GM18499 (cell line): ENCODE results near the gene TNNI2.

Source experiments
- ATAC-seq: cut with Tn5 transposase; IDR thresholded peaks from one replicate; pipeline ENCODE4 v1.9.1; 2021; ENCODE audit warnings: moderate number of reproducible peaks; ENCODE audit not compliant: insufficient read depth, unreplicated experiment

TNNI2 gene

DNA sequence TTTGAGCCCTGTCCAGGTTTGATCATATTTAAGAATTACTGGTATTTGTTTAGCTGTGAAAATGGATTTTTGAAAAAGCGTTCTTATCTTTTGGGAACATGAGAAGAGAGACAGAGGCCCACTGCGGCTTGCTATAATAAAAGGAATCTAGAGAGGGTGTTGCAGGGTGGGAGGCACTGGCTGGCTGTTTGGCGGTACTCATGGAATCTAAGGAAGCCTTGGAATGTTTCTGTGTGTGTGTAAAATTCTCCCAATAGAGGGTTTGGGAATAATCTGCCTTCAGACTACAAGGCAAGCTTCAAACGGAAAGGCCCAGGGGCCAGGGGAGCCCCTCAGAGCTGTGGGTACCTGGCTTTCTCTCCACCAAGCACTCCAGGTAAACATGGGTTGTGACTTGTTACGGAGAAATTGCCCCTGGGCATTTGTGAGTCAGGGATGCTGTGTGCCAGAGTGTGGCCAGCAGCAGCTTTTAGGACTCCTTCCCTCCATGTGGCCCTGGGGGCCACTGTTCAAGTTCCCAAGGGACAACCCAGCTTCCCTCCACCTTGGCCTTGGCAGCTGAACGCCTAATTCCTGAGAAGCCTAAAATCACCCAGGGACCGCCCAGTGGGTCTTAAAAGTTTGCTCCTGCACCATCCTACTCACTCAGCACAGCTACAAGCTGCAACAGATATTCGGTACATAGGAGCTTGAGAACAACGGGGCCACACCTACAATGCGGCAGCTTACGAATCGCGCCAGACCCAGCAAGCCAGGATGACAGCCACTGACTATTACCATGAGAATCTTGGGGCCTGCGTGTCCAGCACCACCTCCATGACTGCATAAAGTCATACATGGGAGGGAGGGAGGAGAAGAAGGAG lies 18.1 kb upstream of the TNNI2 start:
- no peak for ATAC-seq

DNA sequence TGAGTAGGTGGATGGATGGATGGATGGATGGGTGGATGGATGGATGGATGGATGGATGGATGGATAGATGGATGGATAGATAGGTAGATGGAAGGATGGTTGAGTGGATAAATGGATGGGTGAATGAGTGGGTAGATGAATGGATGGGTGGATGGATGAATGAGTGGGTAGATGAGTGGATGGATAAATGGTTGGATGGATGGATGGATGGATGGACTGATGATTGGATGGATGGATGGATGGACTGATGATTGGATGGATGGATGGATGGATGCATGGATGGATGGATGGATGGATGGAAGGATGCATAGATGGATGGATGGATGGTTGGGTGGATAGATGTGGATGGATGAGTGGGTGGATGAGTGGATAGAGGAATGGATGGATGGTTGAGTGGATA lies 17.2 kb upstream of the TNNI2 start:
- no peak for ATAC-seq

DNA sequence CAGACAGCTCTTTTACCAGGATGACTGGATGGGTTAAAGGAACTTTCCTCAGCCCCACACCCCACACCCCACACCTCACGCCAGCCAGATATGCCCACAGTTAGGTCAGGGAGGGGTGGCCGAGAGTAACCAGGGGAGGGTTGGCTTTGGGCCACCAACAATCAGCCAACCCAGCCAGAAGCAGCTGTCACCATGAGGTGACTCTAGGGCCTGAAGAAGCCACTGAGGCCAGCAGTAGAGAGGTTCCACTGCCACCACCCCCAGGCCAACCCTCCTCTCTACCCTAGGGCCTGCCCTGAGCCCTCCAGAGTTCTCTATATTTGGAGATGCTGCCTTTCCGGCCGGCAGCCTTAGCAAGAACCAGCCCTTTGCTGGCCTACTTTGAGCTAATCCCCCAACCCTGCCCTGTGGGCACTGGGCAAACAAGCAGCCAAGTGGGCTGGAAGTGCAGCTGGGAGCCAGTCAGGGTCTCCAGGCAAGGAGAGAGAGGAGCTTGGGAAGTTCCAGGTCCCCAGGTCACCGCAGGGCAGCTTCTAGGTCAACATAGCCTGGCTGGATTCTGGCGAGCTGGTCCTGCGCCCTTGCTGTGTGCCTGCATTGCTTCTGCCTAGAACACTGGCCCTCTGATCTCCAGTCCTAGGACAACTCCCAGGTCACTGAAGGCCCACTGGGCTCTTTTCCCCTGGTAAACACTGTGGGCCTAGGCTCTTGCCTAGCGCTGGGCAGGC lies 16.0 kb upstream of the TNNI2 start:
- ATAC-seq = no peak

DNA sequence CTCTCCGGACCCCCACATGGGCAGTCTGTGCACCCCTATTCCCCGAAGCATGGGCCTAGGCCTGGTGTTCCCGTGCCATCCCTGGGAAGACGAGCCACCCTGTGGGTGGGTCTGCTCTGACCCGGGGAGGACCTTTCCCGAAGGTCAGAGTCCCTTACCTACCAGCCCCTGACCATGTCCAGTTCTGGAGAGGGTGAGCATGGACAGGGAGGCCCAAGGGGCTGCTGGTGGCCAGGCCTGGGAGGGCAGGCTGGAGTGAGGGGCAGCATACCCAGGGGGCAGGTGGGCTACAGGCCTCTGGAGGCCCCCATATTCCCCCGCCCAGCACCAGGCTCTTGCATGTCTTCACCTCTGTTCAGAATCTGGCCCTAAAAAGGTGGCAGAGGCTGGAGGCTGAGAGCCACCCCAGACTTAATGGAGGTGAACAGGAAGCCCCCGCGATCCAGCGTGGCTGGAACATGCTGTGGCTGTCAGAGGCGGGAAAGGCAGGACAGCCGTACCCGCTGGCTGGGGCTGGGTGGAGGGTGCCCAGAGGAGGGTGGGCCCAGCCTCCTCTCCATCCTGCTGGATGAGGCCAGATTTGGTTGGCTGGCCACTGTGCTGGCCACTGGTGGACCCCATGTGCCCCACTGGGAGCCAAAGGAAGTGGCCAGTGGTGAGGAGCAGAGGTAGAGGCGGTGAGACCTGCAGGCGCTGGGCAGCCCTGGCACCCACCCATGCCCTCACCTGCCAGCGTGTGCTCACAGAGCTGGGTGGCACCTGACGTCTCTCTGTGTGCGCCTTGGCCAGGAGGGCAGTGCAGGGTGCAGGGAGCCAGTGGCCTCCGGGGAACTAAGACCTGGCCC lies 15.2 kb upstream of the TNNI2 start:
- no peak for ATAC-seq

DNA sequence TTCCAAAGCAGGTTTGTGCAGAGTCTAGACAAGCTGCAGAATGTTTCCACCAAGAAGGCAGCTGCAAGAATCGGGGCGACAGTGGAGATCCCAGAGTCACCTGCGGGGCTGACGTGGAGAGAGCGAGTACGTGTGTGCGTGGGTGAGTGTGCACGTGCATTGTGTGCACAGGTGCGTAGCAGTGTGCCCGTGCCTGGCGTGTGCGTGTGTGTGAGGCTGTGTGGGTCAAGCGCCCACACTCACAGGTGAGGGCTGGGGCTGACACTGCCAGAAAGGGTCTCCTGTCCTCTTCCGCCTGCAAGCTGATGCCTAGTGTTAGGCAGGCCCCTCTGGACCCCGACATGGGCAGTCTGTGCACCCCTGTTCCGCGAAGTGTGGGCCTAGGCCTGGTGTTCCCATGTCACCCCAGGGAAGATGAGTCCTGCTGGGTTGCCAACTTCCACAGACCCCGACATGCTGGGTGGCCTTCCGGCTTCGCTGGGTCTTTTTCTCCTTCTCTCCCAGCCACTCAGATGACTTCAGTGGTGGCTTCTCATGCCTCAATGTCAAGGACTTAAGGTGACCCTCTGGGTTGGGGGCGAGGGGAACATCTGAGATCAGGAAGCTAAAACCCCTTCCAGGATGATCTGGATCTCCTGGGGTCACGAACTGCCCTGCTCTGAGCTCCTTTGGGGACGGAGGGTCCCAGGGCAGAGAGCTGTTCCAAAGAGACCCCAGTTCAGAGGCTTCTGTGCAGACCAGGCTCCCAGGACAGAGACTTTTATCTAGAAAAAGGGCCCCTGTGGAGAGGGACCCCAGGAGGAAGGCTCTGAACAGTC lies 14.4 kb upstream of the TNNI2 start:
- ATAC-seq = no peak

DNA sequence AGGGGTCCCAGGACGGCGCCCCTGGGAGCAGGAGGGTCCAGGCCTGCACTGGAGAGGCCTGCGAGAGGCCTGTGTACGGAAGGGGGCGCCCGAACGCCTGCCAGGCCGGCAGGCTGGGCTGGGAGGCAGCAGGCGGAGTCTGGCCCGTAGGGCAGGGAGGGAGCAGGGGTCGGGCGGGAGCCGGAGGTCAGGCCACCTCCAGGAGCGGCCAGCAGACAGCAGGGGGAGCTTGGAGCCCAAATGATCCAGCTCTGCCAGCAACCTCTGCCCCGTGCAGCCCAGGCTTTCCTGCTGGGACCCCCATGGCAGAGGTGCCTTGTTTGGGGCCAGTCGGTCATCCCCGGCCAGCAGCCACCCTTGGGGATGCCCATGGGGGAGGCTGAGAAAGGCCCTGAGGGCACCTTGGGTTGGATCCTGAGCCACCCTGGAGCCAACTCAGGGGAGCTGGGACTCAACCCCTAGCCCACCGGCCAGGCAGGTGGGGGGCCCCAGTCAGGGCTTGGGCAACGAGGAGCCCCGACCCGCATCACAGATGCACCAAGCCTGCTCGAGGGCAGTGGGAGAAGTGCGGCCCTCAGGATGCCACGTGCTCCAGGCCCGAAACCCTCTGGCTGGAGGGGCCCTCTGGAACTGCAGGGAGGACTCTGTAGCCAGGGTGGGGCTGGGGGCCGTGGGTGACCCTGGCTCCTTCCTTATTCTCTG lies 13.6 kb upstream of the TNNI2 start:
- no peak for ATAC-seq

DNA sequence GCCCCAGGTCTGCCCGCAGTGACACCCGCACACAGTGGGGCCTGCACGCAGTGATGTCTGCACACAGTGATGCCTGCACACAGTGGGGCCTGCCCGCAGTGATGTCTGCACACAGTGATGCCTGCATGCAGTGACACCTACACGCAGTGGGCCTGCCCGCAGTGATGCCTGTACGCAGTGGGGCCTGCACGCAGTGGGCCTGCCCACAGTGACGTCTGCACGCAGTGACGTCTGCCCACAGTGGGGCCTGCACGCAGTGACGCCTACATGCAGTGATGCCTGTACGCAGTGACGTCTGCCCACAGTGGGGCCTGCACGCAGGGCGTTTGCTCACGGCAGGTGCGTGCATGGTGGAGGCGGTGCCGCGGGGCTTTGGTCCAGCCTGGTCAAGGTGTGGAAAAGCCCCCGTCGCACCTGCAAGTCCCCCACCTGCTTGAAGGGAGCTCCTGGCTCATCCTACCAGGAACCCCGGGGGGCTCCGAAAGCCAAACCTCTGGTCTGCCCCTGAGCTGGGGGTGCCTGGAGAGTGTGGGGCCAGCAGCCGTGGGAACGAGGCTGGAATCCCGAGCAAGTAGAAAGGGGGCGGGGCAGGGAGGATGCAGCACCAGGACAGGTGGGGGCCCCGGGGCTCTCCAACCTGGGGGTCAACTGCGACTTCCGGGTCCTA lies 12.9 kb upstream of the TNNI2 start:
- no peak for ATAC-seq

DNA sequence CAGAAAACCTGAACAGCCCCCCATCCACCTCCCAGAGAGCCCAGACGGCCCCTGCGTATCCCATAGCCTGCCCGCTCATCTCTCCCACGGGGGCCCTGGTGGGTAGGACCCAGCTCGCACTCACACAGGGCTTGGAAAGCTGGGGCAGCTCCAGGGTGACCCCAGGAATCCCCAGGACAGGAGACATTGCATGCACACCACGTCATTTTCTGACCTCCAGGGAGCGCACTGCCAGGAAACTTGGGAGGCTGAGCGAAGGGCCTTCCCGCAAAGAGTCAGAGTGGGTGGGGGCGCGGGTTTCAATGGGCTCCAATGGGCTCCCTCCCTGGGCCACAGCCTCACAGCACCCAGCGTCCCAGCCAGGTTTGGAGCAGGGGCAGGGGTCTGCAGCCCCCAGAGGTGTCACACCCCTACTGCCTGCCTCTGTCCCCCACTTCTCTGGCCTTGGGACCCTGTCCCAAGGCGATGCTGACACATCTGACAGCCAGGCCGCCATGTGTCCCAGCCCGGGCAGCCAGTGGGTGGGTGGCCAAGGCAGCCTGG lies 12.2 kb upstream of the TNNI2 start:
- no peak for ATAC-seq

DNA sequence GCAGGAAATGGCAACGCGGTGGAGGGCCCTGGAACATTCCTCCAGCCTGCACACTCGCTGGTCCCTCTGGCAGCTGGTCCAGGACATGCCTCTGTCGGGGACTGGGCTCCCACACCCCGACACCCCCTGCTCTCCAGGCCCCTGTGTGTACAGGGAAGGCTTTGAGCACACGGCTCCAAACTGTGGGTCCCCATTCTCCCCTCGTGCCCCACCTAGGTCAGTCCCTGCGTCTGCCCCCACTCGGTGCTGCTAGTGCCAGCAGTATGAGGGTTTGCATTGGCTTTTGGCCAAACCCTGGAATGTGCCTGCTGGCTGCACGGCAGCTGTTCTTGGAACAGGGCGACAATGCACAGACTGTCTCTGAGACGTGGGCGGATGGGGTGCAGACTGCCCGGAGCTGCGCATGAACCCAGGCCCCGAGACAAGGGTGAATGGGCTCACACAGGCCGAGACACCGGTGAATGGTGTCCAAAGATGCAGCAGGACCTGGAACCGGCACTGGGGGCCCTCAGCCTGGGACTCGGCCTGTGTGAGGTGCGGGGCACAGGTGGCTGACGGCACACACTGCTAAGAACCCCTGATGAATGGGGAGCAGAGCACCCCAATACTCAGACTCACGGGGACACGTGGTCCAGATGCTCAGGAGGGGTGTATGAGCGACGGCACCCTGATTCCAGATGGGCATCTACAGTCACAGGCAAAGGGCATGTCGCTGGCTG lies 11.5 kb upstream of the TNNI2 start:
- no peak for ATAC-seq

DNA sequence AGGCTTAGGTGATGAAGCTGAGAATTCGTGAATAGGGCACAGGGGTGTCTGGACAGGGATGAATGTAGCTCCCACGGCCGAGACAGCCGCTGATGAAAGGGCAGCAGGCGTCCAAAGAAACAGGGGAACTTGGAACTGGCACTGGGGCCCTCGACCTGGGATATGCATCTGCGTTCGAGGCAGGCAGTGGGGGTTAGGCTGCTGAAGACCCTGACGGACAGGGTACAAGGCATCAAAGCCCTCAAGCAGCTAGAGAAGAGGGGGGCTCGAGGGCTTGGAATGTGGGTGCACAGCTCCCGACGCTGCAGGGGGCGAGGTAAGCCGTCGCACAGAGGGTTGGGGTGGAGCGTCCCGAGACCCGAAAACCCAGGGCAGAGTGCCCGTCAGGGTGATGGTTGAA lies 10.8 kb upstream of the TNNI2 start:
- ATAC-seq = no peak

DNA sequence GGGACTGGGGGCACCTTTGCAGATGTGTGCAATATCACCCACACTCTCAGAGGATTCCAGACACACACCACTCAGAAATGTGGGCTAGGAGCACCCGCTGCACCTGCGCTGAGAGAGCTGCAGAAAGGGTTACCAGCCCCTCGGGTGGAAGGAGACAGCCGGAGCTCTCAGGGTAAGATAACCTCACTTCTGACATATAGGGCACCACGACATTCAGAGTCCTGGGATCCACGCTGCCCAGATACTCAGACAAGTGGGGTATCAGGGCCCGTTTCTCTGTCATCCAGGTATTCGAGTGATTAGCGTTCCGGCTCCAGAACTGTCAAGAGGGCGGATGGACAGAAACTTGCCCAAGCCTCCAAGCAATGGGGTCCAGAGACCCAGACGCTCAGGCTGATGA lies 10.2 kb upstream of the TNNI2 start:
- ATAC-seq = no peak

DNA sequence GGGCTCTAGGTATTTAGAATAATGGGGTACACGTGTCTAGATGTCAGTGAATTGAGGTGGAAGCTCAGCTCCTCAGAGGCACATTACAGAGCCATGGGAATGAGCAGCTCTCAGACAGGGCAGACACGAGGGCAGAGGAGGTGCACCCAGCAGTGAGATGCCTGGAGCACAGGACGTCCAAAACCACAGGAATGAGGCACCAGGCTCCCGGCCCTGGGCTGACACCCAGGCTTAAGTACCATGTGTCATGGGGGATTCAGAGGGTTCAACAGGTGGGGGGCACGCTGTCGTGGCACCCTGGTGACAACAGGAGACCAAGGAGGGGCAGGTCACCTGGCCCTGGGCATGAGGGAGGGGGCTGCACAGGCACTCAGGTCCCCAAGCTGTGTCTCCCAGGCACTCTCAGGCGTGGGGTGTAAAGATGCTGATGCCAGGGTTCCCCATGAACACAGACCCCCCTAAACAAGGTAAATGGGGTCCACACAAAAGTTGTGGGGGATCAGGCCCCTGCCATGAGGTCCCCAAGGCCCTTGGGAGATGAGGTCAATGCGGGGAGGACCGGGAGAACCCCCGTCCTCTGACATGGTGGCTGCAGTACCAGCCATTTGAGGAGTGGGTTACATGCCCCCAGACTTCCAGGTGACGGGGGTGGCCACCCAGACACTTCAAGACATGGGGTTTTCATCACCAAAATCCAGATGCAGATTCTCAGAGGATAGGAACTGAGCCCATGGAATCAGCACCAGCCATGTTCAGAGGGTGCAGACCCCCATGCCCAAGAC lies 9.6 kb upstream of the TNNI2 start:
- no peak for ATAC-seq

DNA sequence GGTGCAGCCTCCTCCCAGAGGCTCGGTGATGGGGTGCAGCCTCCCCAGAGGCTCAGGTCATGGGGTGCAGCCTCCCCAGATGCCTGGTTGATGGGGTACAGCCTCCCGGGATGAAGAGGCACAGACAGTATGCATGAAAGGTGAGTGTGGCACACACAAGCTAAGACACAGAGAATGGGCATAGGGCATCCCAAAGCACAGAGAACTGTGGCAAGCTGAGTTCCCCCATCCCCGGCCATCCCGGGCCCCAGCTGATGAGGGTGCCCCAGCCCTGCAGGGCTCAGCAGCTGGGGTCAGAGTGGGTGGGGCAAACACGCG lies 8.8 kb upstream of the TNNI2 start:
- ATAC-seq = no peak

DNA sequence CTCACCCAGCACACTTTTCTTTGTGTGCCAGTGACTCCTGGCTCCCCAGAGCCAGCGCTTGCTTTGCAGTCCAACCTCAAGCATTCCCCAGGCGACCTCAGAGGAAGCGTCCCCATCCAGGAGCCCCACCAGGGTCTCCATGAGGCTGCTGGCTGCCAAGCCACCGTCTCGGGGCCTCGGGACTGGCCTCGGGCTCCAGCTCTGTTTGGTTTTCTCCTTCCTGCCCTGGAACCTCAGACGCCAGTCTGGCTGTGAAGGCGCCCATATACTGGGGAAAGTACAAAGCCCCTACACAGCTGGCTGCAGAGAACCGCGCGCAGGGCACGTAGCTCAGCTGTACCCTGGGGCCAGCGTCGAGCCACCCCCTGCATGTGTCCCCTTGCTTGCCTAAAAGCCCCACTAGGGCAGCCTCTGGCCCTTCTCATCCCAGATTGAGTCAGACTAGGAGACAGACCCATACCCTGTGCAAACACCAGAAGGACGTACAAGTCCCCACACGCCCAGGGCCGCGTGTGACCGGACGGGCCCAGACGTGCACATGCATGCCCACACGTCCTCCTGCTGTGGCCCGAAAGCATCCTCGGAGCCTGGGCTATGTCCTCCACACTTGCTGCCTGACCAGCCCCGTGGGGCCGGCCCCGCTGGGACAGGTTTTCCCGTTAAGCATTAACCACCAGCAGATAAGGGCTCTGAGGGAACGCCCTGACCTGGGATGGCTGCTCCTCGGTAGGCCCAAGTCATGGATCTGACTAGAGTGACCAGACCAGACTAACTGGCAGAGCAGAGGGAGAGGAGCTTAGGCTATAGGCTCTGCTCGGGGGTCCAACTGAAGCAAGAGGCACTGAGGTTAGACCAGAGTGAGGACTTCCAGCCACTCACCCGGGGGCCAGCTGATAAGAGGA lies 8.2 kb upstream of the TNNI2 start:
- no peak for ATAC-seq

DNA sequence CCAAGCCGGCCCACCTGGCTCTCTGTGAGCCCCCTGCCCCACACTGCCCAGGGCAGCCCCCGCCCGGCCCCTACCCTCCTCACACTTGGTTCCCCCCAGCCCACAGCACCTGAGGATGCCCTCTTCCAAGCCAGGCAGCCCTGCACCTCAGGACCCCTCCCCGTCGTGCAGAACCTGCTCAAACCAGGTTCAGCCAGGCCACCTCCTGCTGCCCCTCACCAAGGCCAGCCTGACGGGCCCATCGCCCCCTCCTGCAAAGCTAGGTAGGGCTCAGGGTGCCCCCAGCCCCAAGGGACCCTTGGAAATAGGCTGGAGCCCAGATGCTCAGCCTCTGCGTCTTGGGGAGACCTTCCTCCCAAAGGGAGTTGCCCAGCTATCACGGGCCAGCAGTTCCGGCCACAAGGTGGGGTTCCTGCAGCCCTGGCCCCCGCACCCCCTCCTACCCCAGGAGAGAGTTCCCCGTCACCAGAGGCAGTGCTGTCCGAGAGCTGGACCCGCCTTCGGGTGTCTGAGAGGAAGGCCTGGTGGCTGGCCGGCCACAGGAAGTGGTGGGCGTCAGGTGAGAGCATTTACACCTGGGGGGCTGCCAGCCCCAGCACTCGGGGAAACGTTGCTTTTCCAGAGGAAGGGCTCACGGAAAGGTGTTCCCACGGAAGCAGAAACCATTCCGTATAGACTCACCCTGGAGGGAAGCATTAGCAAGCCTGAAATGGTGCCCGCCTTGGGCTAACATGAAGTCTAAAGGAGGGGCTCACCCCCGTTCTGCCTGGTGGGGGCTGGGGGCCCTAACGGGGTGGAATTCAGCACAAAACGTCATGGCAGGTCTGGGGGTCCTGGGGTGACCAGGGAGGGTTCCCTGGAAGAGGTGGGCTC lies 7.2 kb upstream of the TNNI2 start:
- no peak for ATAC-seq
